Measurements from ENCODE around the gene UBA3.

Gene UBA3

GRCh38 chr3:69012800-69013252 lies 67.3 kb downstream of the UBA3 start:
- no peak for DNase-seq (ENCODE audit: low read depth in 2 of 2, low spot score in 1 of 2)

DNA sequence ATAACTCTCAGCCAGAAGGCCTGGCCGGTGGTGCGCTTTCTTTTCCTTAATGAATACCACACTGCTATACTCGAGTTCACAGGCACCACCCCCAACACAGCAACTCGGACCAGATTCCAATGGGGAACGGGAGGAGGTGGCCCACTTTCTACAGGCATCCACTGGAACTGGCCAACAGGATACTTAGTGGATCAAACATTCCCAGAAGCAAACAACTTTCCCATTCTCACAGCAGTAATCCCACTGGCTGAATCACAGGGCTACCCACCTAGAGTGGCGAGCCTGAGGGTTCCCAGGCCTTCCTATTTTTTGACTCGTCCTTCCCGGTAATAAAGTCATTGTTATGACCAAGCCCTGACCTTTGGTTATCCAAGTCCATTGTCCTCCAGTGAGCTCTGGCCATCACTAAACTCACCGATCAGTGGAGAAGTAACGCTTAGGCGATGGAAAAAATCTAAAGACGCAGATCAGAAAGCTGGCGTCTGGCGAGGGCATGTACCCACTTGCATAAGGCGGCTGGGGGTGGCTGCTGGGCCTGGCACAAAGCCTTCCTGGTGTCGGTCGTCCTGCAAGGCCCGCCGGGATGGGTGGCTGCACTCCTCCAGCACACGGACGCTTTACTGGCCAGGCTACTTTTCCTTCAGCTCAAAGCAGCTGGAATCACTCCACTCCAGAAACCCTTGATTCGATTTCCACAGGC lies 67.9 kb downstream of the UBA3 start:
- DNase-seq (ENCODE audit: low read depth in 2 of 2, low spot score in 1 of 2) = no peak

GRCh38 chr3:69011096-69011730 lies 69.0 kb downstream of the UBA3 start:
- no peak for DNase-seq (ENCODE audit: low read depth in 2 of 2, low spot score in 1 of 2)

- no peak for DNase-seq (ENCODE audit: low read depth in 2 of 2, low spot score in 1 of 2)
These were observed 70.4 kb downstream of the UBA3 start for GRCh38 chr3:69009559-69010410.

- no peak for DNase-seq (ENCODE audit: low read depth in 2 of 2, low spot score in 1 of 2)
These were observed 71.2 kb downstream of the UBA3 start for GRCh38 chr3:69008980-69009379.

DNA sequence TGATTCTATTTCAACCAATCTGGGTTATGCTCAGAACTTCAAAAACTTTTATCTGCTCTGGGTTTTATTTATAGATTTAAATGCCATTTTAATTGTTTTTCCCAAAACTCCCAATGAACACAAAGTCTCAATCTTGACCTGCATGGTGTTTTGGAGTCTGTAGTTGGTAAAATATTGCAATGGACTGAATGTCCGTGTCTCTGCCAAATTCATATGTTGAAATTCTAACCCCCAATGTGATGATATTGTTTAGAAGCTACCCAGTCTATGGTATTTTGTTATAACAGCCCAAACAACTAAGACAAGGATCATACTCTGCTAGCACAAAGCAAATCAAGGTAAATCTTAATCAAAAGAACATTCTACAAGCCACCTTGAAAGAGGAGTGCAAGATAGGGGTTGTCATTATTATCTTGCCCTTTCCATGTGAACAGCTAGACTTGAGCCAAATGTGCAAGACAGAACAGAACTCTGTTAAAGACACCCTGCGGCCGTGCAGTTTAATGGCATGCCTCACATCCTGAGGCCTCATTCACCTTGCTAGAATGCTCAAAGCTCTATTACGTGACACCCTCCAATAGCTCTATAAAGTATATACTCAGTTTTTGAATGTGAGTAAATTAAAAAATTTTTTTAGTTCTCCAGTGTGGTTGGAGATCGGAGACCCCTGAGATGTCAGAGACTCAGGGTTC lies 74.2 kb downstream of the UBA3 start:
- DNase-seq (ENCODE audit: low read depth in 2 of 2, low spot score in 1 of 2) = no peak

DNA sequence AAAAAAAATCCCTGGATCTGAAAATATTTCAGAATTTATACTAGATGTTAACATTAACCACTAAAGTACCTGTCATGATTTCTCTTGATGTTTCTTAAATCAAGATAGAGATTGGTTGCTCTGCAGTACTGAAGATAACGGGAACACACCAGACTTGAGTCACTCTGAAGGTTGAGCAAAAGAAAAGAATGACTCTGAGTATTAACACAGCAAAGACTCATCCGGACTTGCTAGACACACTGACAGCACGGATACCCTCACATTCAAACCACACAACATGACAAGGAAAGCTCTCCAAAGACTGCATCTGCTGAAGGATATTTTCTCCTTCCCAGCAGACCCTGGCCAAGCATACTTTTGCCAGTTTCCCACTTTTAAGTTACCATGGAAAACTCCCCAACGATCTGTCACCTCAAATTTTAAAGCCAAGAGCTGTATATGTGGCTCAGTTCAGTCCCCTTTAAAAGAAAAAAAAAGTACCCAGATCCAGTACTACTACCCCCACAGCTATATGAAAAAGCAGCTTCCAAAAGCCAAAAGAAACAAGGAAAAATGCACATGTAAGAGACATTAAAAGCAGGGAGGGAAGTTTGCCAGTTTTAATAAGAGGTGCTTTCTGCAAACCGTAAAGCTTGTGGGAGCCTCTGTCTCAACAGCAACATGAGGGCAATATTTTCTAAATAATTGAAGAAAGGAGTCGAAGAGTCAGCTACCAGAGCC lies 74.9 kb downstream of the UBA3 start:
- no peak for DNase-seq (ENCODE audit: low read depth in 2 of 2, low spot score in 1 of 2)
